ENCODE measurements around the gene ARVCF.

ARVCF gene

DNA sequence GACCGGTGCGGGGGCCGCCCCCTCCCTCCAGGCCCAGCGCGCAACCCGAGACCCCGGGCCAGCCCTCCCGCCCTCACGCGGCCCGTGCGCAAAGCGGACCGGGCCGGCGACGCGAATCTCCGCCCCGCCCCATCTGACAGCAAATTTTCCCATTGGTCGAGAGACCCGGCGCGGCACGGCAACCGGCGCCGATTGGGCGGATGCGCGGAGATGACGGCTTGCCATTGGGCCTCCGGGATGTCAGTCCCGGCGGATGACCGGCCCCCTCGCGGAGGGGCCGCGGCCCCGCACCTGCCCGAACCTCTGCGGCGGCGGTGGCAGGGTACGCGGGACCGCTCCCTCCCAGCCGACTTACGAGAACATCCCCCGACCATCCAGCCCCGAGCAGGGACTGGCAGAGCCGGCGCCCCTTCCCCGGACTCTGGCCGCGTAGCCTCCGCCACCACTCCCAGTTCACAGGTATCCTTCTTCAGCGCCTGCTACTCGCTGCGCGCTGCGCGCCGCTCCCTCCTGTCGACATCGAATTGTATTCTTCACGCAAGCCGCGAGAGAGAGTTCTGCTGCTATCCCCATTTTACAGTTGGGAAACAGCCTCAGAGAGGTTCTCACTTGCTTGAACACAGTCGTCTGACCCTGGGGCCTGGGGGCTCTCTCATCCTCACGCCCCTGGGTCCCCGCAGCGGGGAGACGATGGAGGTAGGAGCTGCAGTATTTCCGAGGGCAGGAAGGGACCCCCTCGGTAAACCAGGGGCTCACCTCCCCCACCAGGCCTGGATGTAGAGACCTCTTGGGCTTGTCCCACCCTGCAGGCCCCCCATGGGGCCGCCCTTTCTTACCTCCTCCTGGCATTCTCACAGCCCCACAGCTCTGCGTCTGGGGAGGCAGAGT lies at the start of gene ARVCF:
Gene ARVCF (minus strand): TSS at position 90 of the 888 bp plus-strand sequence. CDS start 26,029 bp downstream, outside the sequence.
- peak; percentile 92 for DNase-seq (ENCODE audit: low spot score)

GRCh38 chr22:20065896-20066616 lies 49.4 kb upstream of the ARVCF start:
- no peak for DNase-seq (ENCODE audit: low spot score)

GRCh38 chr22:20064545-20065262 lies 48.1 kb upstream of the ARVCF start:
- no peak for DNase-seq (ENCODE audit: low spot score)

DNA sequence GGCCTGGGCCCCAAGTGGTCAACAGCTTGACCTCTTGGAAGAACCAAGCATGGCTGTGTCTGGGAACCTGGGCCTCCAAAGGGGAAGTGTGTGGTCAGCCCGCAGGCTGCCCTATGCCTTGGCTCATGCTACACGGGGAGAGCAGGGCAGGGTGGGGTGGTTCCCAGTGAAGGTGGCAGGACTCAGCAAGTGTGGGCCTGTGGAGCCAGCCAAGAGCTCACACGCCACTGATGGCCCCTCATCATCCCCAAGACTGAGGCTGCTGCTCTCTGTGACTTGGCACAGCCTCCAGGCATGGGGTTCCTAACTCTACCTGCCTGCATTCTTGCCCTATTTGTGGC lies 47.5 kb upstream of the ARVCF start:
- no peak for DNase-seq (ENCODE audit: low spot score)

DNA sequence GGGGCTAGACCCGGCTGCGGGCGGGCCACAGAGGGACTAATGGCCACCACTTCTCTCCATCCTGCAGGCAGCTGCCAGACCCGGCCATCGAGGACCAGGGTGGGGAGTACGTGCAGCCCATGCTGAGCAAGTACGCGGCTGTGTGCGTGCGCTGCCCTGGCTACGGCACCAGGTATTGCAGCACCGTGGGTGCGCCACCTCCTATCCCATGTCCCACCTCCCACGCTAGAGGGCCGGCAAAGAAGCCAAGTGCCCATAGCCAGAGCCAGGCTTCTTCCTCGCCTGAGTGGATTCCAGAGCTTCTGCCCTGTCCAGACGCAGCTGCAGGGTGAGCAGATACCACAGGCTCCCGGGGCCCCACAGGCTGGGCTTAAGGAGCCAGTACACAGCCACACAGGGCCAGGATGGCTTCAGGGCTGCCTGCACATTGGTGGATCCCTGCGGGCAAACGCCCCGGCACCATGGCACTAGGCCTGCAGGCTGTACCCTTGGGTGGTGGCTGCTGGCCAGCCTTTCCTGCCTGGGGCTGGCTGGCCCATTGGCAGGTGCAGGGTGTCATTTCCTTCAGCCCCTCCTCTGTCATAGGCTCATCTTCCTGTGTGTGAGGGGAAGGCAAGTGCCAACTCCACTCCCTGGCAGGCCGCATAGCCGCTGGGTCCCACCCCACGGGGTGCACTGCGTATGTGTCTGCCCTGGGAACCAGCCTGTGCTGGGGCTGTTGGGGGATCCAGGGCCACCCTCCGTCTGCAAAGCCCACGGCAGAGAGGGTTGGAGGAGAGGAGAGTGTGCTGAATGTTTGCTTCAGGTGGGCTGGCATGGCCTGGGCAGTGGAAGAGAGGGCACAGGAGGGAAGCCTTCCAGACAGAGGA lies 46.9 kb upstream of the ARVCF start:
- DNase-seq (ENCODE audit: low spot score), result no peak

- no peak for DNase-seq (ENCODE audit: low spot score)
Observed at GRCh38 chr22:20062766-20063083, 46.1 kb upstream of the ARVCF start.

DNA sequence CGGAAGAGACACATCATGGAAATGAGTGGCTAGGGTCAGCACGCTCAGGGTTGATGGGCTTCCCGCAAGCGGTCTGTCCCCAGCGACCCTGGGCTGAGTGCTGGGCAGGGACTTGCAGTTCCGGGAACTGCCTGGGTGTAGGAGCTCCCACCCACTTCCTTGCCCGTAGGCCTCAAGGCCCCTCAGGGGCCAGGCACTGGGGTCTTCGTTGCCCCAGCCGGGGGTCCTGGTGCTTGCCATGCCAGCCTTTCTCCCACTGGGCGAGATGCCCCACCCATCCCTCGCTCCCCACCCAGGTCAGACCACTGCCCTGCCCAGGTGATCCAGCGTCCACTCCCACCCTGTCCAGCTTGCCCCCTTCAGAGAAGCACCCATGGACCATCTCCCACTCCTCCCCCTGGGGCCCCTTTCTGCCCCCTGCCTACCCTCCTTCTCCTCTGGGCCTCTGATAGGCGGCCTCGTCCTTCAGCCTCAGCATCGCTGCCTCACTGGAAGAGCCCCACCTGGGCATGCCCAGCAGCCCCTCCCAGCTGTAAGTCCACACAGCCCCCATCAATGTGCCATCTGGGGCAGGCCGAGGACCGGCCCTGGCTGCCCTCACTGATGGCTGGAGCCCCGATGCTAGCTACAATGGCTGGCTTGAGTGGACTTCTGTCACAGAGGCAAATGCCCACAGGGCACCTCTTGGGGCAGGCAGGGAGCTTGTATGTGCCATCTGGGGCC lies 45.6 kb upstream of the ARVCF start:
- DNase-seq (ENCODE audit: low spot score), result no peak

DNA sequence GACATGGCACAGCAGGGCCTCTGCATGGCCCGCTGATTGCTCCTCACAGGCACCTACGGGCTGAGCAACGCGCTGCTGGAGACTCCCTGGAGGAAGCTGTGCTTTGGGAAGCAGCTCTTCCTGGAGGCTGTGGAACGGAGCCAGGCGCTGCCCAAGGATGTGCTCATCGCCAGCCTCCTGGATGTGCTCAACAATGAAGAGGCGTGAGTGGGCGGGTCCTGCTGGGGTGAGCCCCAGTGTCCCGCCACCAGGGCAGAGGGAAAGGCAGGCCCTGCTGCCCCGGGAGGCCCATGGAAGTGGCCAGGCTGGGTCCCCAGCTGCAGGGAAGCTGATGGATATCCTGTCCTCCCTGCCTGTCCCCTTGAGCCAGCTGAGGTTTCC lies 44.8 kb upstream of the ARVCF start:
- DNase-seq (ENCODE audit: low spot score), result peak; percentile 2

DNA sequence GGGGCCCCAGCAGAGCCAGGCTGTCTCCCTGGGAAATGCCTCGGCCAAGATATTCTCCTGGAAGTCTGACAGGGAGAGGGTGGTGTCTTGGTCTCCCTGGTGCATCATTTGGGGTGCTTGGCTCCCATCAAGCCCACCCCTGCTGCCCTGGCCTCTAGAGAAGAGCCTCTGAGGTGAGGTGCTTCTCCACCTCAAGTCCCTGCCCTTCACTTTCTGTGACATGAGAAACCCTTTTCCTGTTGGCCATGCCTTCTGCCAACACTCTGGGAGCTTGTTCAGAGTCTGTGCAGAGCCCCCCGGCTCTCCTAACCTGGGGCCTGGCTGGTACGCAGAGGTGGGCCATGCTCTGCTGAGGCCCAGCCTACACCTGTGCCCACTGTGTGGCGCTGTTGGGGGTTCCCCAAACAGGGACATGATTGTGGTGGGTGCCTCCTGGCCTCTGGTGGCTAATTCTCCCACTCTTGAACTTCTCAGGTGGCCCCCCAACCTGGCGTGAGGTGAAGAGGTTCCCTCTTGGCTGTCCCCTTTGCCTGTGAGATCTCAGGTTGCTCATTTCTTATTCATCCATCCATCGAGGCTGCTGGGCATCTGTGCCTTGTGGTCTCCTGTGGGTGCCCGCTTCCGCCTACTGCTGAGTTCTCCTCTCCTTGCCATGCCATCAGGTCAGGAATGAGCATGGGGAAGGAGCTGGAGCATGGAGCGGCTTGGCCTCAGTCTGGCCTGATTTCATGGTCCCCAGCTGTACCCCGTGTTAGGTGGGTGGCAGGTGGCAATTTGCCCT lies 44.3 kb upstream of the ARVCF start:
- no peak for DNase-seq (ENCODE audit: low spot score)

DNA sequence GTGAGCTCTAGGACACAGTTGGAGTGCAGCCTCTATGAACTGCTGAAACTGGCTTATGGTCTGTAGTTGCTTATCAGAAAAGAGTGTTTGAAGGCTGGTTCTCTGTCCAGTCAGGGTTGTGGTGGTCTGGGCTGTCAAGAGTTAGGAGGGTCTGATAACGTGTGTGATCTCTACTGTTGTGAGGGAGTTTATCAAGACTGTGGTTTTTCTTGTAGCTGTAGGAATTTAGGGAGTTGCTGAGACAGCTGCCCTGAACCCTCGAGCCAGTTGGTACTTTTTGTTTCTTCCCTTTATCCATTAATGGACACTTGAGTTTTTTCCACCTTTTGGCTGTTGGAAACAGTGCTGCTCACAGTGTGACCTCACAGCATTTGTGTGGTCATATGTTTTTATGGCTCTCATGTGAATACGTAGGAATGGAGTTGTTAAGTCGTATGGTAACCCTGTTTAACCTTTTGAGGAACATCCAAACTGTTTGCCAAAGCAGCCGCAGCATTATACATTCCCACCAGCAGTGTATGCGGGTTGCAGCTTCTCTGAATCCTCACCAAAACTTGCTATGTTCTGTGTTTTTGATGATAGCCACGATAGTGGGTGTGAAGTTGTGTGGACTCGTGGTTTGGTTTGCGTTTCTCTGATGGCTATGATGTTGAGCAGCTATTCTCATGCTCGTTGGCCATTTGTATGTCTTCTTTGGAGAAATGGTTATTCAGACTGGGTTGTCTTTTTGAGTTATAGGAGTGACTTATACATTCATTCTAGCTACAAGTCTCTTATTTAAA lies 42.6 kb upstream of the ARVCF start:
- no peak for DNase-seq (ENCODE audit: low spot score)

DNA sequence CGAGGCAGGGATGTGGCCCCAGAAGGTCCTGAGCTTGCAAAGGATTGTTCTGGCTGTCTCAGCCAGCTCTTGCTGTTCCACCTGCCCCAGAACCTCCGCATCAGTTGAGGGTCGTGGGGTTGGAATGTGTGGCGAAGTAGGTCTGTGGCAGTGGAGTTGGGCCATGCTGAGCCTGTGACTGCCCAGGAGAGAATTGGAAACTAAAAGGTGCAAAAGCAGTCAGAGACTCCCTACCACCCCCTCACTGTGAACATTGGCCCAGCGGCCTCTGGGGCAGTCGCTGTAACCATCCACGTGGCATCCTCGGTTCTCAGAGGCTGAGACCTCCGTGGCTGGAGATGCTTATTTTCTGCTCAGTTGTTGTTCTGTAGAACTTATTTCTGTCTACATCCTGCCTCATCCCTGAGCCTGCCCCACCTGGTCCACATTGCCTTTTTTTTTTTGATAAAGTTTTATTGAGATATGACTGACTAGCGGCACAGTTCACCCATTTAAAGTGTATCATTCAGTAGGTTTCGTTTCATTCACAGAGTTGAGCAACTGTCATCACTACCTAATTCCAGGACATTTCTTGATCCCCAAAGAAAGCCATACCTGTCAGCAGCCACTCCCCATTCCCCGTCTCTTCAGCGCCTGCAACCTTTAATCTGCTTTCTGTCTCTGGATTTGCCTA lies 41.1 kb upstream of the ARVCF start:
- DNase-seq (ENCODE audit: low spot score), result no peak

DNA sequence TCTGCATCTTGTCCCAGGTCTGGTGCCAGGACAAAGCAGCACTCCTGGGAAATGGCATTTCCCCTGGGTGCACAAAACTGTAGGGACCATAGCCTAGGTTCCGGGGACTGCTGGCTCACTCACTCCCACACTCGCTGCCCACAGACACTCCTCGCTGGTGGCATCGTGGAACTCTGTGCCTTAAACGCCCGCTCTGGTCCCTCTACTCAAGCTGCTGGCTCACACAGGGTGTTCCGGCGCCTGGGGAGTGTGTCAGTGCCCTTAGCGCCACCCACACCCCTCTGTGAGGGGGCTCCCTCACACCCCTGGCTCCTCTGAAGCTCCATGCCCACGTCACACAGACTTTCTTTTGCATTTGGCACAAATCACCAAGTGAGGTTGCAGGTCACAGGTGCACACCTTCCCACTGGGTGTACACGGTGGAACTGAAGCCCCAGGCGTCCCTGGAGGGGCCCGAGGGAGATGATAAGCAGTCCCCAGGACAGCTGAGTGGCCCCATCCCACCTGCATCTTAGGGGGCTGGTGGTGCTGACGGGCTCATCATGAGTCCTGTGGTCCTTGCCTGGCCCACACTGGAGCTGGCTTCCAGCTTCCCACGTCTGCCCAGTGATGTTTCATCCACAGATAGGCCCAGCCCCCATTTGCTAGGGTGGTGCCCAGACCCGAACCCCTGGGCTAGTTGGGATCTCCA lies 40.2 kb upstream of the ARVCF start:
- no peak for DNase-seq (ENCODE audit: low spot score)

DNA sequence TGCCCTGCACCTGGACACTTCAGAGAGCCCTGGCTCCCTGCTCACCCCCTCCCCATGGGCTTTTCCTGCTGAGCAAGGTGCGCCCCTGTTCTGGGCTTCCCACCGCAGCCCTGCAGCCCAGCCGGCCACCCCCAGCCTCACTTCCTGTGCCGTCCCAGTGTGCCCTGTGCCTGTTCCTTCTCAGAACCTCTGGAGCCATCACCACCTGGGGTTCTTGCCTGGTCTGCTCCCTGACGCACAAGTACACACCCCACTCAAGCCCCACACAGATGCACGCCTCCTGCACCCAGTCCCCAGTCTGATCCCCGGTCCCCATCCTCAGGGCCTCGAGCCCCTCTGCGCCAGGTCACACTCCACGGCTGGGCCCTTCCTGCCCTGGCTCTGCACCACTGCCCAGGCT lies 39.5 kb upstream of the ARVCF start:
- DNase-seq (ENCODE audit: low spot score), result no peak

GRCh38 chr22:20055654-20056053 lies 39.0 kb upstream of the ARVCF start:
- no peak for DNase-seq (ENCODE audit: low spot score)

- DNase-seq (ENCODE audit: low spot score), result no peak
Observed at GRCh38 chr22:20055144-20055543, 38.5 kb upstream of the ARVCF start.

DNA sequence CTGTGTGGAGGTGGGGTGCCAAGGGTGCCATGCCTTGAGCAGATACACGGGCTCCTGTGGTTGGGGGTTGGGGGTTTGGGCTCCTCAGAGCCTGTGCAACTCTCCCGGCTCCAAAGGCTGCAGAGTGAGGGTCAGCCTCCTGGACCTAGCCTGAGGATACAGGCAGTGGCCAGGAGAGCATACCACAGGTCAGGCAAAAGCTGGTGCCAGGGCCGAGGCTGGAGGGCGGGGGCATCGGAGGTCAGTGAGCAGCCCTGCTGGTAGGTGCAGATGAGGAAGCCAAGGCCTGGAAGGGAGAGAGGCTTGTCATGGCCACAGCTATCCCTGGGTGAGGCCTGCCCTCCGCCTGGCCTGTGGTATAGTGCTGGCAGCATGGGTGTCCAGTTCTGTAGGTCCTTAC lies 37.9 kb upstream of the ARVCF start:
- DNase-seq (ENCODE audit: low spot score), result no peak

- no peak for DNase-seq (ENCODE audit: low spot score)
Observed at GRCh38 chr22:20054034-20054427, 37.4 kb upstream of the ARVCF start.

- DNase-seq (ENCODE audit: low spot score), result no peak
Observed at GRCh38 chr22:20053407-20054033, 36.9 kb upstream of the ARVCF start.

All from Ammon's horn (tissue), 1 donor.